GM21381 (cell line): ENCODE results near the gene LEKR1.
A peak's percentile ranks its signal among the peaks of the same experiment; 100 is the strongest.
"Not testable (repeated sequence)": the region's sequence is repeated elsewhere in the genome, so short reads cannot be mapped to it uniquely, and the experiment has no call there.

Experiments used
- ATAC-seq: cut with Tn5 transposase; IDR thresholded peaks from one replicate; pipeline ENCODE4 v1.9.1; 2021; ENCODE audit warnings: mild to moderate bottlenecking, moderate library complexity; ENCODE audit not compliant: unreplicated experiment

Gene LEKR1

DNA sequence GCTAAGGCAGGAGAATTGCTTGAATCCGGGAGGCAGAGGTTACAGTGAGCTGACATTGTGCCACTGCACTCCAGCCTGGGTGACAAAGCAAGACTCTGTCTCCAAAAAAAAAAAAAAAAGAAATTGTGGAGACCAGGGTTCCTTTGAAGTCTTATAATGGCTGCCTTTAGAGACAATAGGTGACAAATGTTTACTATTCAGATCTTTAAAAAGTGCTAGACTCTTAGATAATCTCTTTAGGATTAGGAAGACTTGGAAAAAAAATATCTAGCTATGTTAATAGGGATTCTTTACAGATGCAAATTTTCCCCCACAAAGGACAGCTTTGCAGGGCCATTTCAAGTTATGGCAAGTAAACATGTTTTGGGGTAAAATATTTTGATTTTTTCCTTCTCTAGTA lies 71.7 kb downstream of the LEKR1 start:
- not testable (repeated sequence) for ATAC-seq

DNA sequence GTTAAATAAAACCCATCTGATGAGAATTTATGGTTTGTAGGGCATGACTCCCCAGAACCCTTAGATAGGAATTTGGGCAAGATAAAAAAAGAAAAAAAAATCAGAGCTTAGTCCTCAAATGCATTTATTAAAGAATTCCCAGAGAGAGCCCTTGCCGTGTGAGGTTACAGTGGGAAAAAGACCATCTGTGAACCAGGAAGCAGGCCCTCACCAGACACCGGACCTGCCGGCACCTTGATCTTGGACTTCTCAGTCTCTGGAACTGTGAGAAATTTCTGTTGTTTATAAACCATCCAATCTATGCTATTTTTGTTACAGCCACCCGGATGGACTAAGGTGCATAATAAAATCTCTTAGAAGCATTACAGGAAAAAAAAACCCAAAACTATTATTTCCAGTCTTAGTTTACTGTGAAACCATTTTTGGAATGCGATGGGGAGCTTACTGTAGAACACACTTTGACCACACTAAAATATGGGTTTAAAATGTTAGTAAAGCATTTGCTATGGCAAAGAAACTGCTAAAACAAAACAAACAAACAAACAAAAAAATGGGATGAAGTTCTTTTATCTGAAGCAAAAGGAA lies 72.2 kb downstream of the LEKR1 start:
- ATAC-seq: no peak

DNA sequence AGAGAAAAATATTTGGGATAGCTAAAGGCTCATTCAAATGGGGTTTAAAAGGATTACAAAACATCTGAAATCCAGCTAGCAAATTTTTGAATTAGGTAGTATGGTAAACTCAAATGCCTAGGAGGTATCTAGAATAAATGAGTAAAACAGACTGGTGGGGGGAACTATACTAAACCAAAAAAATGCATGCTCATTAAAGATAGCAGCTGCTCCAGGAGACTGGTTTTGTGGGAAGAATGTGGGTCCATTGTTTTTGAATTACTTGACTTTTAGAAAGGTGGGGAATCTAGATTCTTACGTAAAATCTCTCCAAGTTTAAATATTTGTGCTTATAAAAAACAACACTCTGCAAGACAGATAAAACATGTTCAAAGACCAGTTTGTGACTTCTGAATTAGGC lies 73.8 kb downstream of the LEKR1 start:
- no peak for ATAC-seq

DNA sequence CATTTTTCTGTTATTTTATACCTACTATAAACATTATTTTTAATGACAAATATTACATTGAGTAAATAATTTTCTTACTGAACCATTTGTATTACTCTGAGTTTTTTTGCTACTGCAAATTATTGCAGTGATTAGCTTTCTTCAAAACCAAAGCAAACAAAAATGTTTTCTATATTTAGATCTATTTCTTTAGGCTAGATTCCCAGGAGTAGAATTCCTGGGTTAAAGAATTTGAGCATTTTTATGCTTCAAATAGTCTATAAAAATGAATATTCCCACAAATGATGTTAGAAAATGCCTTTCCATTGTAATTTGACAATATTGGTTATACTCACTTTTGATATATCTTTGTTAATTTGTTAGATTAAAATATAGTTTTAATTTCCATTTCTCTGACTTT lies 76.8 kb downstream of the LEKR1 start:
- ATAC-seq: no peak

DNA sequence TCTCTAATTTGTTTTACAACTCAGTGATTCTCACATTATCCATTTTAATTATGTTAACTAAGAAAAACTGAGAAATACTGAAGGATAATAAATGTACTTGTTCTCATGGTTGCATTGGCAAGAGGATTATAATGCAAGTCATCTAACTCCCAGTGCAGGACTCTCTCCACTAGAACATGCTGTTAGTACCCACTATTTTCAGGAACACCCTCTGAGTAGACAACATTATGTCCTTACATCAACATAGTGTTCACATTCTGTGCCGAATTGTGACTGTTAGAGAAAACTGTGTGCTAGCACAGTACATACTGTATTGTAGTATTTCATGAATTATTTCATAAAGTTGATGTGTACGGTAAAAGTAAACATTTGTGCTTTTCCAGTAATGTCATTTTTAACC lies 80.1 kb downstream of the LEKR1 start:
- ATAC-seq: no peak

DNA sequence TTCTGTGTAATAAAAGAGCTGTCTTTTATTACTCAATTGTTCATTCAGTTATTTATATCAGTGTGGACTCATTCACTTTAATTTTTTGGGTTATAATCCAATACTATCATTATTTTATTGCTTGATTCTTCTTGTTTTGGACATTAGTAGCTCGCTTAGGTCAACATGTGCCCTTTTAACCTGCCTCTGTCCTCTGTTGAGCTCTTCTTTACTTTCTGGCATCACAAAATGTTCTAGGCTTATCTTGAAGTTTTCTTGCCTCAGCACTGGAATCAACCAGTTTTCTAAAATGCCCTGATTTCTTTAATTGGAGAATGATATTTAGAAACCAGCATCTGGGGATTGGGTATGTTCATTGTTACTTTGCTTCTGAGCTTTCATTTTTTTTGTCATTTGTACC lies 82.2 kb downstream of the LEKR1 start:
- ATAC-seq: no peak

DNA sequence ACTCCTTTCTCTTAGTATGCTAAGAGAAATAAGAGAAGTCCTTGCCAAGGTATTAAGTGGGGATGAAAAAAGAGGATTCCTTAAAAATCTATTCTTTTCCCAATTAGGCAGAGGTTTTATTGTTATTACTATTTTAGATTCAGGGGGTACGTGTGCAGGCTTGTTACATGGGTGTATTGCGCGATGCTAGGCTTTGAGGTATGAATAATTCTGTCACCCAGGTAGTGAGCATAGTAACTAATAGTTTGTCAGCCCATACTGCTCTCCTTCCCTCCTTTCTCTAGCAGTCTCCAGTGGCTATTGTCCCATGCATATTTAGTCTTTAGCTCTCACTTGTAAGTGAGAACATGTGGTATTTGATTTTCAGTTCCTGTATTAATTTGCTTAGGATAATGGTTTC lies 83.9 kb downstream of the LEKR1 start:
- ATAC-seq: no peak

DNA sequence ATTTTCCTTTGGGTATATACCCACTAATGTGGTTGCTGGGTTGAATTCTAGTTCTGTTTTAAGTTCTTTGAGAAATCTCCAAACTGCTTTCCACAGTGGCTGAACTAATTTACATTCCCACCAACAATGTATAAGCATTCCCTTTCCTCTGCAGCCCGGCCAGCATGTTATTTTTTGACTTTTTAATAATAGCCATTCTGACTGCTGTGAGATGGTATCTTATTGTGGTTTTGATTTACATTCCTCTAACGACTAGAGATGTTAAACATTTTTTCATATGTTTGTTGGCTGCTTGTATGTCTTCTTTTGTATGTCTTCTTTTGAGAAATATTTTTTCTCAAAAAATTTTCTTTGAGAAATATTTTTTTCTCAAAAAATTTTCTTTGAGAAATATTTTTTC lies 84.7 kb downstream of the LEKR1 start:
- not testable (repeated sequence) for ATAC-seq

DNA sequence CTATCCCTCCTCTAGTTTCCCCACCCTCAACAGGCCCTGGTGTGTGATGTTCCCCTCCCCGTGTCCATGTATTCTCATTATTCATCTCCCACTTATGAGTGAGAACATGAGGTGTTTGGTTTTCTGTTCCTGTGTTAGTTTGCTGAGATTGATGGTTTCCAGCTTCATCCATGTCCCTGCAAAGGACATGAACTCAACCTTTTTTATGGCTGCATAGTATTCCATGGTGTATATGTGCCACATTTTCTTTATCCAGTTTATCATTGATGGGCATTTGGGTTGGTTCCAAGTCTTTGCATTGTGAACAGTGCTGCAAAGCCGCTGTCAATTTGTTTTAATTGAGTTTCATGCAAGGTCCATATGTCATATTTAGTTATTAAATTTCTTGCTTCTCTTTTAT lies 88.1 kb downstream of the LEKR1 start:
- ATAC-seq: not testable (repeated sequence)

DNA sequence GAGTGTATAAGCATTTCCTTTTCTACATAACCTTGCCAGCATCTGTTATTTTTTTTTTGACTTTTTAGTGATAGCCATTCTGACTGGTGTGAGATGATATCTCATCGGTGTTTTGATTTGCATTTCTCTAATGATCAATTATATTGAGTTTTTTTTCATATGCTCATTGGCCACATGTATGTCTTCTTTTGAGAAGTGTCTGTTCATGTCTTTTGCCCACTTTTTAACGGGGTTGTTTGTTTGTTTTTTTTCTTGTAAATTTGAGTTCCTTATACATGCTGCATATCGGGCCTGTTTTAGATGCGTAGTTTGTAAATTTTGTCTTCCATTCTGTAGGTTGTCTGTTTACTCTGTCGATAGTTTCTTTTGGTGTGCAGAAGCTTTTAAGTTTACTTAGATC lies 89.2 kb downstream of the LEKR1 start:
- no peak for ATAC-seq

DNA sequence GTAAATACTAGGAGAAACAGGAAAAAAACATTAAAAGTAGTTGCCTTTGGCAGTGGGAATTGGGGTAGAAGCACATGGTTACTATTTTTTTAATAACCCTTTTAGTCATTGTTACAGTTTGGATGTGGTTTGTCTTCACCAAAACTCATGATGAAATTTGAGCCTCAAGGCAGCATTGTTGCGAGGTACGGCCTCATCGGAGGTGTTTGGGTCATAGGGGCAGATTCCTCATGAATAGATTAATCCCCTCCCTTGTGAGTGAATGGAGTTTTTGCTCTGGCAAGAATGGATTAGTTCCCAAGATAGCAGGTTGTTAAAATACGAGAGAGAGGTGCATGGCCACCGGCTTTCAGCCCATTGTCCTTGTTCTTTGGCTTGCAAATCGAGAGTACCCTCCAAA lies 92.6 kb downstream of the LEKR1 start:
- no peak for ATAC-seq

DNA sequence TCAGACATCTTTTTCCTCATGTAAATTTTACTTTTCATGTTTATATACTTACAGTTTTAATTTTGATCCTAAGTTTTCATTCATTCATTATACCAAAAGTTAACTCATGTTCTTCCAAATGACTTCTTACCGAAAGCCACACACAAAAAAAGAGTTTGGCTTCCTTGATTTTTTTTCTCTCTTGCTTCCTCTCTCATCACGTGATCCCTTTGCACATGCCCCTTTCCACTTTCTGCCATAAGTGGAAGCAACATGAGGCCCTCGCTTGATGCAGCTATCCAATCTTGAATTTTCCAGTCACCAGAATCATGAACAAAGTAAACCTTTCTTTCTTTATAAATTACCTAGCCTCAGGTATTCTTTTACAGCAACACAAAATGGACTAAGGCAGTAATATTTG lies 93.7 kb downstream of the LEKR1 start:
- ATAC-seq: no peak

DNA sequence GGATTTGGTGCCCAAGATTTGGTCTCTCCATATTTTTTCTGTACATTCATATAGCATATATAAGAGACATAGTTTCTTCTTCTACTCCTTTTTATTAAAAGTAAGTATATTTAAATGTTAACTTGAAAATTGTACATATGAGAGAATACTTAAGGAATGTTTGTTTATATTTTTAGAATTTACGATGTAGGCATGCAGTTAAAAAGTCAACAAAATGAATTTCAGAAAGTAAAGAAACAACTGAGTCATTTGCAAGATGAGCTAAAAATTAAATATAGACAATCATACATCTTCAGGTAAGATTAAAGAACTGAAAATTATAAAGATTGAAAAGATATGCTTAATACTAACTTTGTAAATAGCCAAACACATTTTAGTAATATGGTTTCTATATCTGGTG lies 94.2 kb downstream of the LEKR1 start:
- ATAC-seq: no peak

DNA sequence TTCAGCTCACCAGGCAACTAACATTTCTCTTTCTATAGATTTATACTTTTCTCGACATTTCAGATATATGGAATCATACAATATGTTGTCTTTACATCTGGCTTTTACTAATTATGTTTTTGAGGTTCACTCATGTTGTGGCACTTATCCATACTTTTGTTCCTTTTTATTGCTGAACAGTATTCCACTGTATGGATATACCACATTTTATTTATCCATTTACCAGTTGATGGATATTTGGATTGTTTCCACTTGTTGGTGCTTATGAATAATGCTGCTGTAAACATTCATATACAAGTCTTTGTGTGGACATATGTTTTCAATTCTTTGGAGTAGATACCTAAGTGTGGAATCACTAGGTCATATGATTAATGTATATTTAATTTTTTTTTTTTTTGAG lies 97.2 kb downstream of the LEKR1 start:
- no peak for ATAC-seq

DNA sequence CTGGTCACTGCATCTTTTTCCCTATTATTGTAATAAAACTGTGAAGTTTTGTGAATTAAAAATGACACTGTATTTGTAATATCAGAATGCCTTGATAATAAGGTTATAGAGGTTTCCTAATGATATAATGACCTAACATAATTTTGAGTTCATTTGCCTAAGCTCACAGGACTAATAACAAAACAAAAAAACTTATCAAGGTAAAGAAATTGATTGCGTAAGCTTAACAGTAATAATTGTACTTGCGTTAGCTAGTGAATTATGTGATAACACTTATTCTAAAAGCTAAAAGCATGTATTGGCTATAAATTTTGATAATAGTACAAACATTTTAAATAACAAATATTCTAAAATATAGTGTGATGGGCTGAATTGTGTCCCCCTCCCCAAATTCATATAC lies 112.6 kb downstream of the LEKR1 start:
- ATAC-seq: no peak

DNA sequence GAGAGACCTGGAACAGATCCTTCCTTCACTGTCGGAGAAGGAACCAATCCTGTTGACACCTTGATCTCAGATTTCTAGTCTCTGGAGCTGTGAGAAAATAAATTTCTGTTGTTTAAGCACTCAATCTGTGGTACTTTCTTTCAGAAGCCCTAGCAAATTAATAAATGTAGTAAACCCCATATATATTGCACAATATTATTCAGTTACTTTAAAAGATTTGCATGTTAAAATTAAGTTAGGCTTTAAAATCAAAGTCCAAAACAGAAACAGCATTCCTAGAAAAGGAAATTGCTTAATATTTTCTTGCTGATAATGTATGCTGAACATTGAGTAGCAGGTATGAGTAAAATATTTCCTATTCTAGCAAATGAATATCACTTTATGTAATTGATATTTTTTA lies 113.2 kb downstream of the LEKR1 start:
- ATAC-seq: no peak

DNA sequence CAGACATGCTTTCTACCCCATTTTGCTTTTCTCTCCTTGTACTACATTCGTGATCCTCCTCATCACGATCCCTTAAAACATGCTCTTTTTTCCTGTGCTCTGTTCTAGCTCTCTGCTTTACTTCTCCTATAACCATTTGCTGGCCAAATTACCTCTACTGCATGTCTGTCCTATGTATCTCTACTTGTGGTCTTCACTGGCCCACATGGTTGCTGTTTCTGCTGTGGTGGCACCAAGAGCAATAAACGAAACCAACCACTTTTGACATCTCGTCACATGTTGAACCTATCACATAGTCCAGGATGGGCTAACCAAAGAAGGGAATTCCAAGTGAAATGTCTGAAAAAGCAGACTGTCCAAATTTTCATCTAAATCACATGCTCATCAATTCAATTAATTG lies 115.2 kb downstream of the LEKR1 start:
- ATAC-seq: no peak

DNA sequence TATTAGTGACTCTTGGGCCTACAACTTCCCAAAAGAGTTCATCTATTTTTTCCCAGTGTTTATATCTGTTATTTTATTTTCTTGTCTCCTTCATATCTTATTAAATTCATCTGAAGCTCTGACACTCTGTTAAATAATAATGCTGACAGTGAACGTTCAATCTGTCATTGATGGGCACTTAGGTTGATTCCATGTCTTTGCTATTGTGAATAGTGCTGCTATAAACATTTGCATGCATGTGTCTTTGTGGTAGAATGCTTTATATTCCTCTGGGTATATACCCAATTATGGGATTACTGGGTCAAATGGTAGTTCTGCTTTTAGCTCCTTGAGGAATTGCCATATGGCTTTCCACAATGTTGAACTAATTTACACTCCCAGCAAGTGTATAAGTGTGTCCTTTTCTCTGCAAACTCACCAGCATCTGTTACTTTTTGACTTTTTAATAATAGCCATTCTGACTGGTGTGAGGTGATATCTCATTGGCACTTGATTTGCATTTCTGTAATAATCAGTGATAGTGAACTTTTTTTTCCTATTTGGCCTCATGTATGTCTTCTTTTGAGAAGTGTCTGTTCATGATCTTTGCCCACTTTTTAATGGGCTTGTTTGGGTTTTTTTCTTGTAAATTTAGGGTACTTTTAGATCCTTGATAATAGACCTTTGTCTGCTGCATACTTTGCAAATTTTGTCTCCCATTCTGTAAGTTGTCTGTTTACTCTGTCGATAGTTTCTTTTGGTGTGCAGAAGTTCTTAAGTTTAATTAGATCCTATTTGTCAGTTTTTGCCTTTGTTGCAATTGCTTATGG lies 122.5 kb downstream of the LEKR1 start:
- ATAC-seq: no peak

DNA sequence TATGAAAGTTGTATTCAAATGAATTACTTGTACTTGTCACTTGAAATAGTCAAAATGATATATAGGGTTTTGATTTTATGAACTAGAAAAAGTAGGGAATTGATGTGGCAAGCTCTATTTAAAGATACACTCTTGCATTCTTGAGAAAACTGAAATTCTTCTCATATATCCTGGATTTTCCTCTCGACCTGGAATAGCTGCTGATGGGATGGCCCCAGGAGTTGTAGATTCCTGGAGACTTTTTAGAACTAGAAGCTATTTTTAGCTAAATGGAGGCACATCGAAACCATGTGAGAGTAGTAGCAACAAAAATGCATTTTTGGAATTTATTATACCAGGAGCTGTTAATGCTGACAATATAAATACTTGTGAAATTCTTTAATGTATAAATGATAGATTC lies 125.9 kb downstream of the LEKR1 start:
- no peak for ATAC-seq

DNA sequence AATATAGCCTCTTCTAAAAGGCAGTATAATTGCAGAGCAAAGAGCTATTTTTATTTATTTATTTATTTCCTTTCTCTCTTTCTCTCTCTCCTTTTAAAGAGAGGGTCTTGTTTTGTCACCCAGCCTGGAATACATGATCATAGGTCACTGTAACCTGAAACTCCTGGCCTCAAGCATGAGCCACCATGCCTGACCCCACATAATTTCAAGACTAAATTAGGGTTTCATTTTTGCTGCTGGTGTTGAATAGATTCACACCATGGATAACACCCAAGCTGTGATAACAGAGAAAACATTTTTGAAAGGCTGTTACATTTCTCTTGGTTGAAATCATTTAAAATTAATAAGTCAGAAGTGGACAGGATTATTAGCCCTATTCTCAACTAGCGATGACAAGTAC lies 131.6 kb downstream of the LEKR1 start:
- ATAC-seq: peak; percentile 95

DNA sequence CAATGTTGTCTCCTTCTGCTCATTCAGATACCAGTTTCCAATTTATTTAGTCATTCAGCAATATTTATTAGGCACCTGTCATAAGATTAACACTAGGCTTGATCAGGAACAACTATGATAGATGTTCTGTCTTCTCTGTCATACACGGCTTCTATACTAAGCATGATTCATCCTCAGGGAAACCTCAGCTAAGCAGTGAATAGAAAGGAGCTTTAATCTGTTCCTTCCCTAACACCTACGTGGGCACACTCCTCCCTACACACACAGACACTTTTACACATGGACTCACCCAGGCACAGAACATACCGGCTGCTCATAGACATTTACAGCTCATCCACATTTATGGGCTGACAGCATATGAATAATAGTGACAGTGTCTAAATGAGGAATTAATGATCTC lies 136.9 kb downstream of the LEKR1 start:
- ATAC-seq: no peak

DNA sequence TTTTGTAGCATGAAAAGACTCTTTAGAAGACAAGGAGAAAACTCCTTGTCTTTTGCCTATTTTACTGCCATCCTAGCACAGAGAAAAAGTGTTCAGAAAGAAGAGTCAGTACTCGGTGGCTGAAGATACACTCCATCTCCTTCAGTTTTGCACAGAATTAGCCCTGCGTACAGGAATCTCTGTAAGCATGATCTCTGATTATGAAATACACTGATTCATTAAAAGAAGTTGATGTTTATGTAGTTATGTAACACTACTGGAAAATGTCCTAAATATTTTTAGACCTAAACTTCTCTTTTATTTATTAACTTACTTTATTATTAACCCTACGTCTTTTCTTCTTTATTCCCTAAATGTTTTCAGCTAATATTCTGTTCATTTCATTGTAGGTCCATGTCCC lies 138.4 kb downstream of the LEKR1 start:
- ATAC-seq: no peak

DNA sequence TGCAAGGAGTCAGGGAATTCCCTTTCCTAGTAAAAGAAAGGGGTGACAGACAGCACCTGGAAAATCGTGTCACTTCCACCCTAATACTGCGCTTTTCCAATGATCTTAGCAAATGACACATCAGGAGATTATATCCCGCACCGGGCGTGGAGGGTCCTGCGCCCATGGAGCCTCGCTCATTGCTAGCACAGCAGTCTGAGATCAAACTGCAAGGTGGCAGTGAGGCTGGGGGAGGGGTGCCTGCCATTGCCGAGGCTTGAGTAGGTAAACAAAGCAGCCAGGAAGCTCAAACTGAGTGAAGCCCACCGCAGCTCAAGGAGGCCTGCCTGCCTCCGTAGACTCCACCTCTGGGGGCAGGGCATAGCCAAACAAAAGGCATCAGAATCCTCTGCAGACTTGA lies 140.2 kb downstream of the LEKR1 start:
- ATAC-seq: not testable (repeated sequence)
